ENCODE results near the gene BNC2.

Gene BNC2

DNA sequence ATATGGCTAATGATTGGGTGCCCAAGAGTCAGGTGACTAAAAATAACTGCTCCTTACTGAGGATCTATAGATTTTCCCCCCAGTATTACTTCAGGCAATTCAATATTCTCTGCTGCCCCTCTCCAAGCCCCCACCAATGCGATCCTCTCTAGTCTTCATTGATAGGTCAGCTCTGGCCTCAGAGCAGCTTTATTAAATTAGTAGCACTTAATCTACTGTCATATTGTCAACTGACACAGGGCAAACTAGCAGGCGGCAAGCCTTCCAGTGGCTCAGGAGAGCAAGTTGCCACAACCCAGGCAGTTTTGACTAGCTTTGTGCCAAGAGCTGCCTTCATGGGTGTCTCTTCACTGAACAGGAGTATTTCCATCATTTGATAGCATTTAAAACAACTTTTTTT, 462.9 kb downstream of the BNC2 start:
- DNase-seq (ENCODE audit: extremely low read depth, low read depth): no peak
- TF ChIP-seq, protein P1, sequence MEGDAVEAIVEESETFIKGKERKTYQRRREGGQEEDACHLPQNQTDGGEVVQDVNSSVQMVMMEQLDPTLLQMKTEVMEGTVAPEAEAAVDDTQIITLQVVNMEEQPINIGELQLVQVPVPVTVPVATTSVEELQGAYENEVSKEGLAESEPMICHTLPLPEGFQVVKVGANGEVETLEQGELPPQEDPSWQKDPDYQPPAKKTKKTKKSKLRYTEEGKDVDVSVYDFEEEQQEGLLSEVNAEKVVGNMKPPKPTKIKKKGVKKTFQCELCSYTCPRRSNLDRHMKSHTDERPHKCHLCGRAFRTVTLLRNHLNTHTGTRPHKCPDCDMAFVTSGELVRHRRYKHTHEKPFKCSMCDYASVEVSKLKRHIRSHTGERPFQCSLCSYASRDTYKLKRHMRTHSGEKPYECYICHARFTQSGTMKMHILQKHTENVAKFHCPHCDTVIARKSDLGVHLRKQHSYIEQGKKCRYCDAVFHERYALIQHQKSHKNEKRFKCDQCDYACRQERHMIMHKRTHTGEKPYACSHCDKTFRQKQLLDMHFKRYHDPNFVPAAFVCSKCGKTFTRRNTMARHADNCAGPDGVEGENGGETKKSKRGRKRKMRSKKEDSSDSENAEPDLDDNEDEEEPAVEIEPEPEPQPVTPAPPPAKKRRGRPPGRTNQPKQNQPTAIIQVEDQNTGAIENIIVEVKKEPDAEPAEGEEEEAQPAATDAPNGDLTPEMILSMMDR (IDR thresholded peaks at IDR 0.05; ENCODE audit: low read depth, low read length): no peak

DNA sequence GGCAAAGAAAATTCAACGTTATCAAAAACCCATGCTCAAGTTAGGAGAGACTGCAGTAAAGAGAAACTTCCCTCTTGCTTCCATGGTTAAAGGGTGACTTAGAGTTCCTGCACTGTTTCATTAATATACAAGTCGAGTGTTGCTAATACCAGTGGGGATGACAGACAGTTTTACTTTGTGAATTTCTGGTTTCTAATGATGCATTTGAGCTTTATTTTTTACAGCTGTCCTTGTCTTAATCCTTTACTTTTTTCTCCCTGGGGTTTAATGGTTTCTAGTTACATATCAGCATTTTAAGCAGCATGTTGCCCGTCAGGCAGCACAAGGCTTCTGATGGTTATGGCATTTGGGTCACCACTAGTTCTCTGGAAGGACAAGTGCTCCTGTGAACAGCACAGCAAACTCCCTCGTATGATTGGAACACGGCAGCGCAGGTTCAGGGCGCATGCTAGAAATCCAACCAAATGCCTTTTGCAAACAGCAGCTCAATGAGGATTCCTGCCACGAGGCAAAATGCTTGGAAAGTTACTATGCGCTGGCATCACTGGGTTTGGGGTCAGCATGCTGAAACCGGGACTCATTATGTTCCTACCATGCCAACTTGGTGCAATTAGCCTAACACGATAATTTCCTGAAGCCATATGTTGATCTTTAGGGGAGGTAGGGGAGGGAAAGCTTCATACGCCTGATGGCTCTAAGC, 463.8 kb downstream of the BNC2 start:
- DNase-seq (ENCODE audit: extremely low read depth, low read depth): no peak
- TF ChIP-seq, protein P1 (IDR thresholded peaks at IDR 0.05; ENCODE audit: low read depth, low read length): no peak

DNA sequence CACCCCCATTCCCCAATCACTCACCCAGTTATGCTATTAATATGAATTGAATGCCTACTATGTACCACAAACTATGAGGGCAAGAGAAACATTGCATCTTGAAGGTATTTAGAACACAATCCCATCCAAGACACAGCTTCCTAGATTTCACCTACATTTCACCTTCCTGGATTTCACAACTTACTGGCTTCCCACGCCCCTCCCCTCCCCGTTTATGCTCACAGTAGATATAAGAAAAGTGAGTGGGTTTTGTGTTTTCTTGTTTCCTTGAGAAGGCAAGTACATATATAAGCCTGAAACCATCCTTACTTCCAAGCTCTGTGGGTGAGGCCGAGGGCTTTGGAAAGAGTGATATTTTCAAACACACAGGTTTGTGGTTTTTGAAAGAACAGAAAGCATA, 465.0 kb downstream of the BNC2 start:
- TF ChIP-seq, protein P1 (IDR thresholded peaks at IDR 0.05; ENCODE audit: low read depth, low read length): no peak
- DNase-seq (ENCODE audit: extremely low read depth, low read depth): no peak

DNA sequence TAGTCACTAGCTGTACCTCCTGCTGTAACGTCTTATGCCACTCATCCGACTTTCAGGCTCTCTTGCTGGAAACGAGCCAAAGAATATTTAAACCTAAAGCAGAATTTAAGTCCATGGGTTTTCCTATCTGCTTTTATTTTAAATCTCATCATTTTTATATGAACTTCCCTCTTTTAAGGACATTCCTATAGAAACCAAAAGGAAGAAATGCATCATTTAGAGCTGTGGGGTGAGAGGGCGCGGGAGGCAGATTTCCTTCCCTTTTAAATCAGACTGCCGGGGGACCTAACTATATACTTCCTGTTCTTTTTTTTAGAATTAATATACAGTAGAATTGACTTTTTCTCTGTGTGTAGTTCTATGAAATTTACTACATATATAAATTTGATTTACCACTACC, 468.8 kb downstream of the BNC2 start:
- TF ChIP-seq, protein P1 (IDR thresholded peaks at IDR 0.05; ENCODE audit: low read depth, low read length): no peak
- no peak for DNase-seq (ENCODE audit: extremely low read depth, low read depth)

DNA sequence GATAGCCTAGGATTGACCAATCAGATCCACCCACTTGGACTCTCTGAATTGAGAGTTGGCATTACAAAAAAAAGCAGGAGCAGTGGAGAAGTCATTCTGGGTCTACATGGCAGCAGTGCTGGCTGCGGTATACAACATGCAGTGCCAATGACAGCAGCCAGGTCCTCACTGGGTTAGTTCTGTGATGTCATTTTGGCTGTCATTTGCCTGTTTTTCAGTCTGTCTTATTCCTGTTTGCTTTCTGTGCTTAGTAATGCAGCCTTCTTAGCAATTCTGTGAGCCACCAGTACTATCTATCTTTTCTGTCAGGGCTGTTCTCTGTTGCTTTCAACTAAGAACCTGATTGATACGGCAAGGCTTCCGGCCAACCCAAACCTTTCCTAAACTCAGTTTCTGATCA, 471.8 kb downstream of the BNC2 start:
- TF ChIP-seq, protein P1 (IDR thresholded peaks at IDR 0.05; ENCODE audit: low read depth, low read length): no peak
- no peak for DNase-seq (ENCODE audit: extremely low read depth, low read depth)

DNA sequence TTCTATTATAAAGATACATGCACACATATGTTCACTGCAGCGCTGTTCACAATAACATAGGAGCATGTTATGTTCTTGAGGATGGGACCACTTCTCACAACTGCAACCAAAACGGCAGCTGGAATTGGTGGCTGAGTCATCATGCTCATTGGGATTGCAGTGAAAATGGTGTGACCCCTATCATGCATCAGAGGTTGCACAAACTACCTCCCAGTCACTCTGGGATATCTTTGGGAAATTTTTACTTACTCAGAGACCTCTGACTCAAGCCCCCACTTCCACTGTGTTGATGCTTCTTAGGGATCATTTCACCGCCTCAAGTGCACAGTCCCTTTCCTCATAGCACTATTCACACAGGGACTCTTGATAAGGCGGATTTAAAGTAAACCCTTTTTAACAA, 474.1 kb downstream of the BNC2 start:
- DNase-seq (ENCODE audit: extremely low read depth, low read depth): no peak
- TF ChIP-seq, protein P1 (IDR thresholded peaks at IDR 0.05; ENCODE audit: low read depth, low read length): no peak

DNA sequence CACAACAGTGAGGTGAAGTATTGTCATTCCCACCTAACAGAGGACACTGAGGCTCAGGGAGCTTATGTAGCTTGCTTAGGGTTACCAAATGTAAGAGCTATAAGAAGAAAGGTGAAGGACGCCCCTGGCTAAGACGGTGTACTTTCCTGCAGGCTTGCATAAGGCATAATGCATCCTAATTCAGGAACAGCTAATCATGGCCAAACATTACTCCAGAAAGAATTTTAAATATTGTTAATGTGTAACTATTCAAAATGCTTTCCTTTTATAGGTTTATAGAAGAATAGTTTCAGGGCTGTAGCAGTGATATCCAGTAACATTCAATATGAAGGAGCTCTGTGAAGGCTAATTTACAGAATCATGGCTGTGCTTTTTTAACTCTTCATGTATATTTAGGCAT, 479.1 kb downstream of the BNC2 start:
- DNase-seq (ENCODE audit: extremely low read depth, low read depth): no peak
- TF ChIP-seq, protein P1 (IDR thresholded peaks at IDR 0.05; ENCODE audit: low read depth, low read length): no peak
